Breast epithelium (tissue), 3 donors: Measurements from ENCODE around the gene CFAP54.

Experiments used
- POLR2A ChIP-seq: fragments of 450-650 bp; IDR thresholded peaks from one replicate; pipeline ENCODE4 v1.6.1; 2016; ENCODE audit warnings: antibody characterized with exemption, mild to moderate bottlenecking, moderate library complexity
- POLR2AphosphoS5 ChIP-seq, 3 donors: sonication (generic); formaldehyde crosslinking; IDR thresholded peaks; one replicate each; pipeline ENCODE4 v1.6.1; 2017; ENCODE audit warnings: antibody characterized with exemption in 3 of 3
- TF ChIP-seq, protein P1 (sequence below), 3 donors: fragments of 450-650 bp; IDR thresholded peaks; one replicate each; pipeline ENCODE4 v1.5.1; 2016 to 2017; ENCODE audit warnings: antibody characterized with exemption in 3 of 3, mild to moderate bottlenecking in 3 of 3, moderate library complexity in 3 of 3

DNA sequence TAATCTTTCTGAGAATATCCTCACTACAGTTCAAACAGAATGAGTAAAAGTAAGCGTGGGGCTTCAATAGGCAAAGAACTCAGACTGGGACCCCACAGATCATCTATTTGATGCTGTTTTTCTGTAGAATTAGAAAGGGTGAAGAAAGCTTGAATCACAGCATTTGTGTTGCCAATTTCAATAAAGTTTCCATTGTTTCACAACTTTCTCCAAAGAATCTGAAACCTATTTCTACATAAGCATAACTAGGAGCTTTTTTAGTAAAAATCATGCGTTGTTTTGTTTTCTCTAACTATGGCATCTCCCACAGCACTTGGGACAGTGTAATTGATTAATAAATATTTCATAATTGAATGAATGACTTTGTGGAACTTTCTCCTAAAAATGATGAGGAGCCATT is 401.0 kb downstream of the CFAP54 start:
- TF ChIP-seq, protein P1, sequence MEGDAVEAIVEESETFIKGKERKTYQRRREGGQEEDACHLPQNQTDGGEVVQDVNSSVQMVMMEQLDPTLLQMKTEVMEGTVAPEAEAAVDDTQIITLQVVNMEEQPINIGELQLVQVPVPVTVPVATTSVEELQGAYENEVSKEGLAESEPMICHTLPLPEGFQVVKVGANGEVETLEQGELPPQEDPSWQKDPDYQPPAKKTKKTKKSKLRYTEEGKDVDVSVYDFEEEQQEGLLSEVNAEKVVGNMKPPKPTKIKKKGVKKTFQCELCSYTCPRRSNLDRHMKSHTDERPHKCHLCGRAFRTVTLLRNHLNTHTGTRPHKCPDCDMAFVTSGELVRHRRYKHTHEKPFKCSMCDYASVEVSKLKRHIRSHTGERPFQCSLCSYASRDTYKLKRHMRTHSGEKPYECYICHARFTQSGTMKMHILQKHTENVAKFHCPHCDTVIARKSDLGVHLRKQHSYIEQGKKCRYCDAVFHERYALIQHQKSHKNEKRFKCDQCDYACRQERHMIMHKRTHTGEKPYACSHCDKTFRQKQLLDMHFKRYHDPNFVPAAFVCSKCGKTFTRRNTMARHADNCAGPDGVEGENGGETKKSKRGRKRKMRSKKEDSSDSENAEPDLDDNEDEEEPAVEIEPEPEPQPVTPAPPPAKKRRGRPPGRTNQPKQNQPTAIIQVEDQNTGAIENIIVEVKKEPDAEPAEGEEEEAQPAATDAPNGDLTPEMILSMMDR (IDR thresholded peaks at IDR 0.05): no peak
- TF ChIP-seq POLR2AphosphoS5 (IDR thresholded peaks at IDR 0.05) (no peak), POLR2A (no peak)
